Measurements from ENCODE around the gene CAMKK2. TPM values are rescaled to one million over a fixed set of nuclear protein-coding genes. Genes with fewer than 3 reads are reported as not detected.
A peak's percentile ranks its signal among the peaks of the same experiment; 100 is the strongest.

The CAMKK2 gene
- total and polyA plus RNA-seq, 2 of the 13 experiments (the other 11 are each of a cell fraction or from before 2014, with no cell fraction given) = 18.8 to 20.0 TPM

DNA sequence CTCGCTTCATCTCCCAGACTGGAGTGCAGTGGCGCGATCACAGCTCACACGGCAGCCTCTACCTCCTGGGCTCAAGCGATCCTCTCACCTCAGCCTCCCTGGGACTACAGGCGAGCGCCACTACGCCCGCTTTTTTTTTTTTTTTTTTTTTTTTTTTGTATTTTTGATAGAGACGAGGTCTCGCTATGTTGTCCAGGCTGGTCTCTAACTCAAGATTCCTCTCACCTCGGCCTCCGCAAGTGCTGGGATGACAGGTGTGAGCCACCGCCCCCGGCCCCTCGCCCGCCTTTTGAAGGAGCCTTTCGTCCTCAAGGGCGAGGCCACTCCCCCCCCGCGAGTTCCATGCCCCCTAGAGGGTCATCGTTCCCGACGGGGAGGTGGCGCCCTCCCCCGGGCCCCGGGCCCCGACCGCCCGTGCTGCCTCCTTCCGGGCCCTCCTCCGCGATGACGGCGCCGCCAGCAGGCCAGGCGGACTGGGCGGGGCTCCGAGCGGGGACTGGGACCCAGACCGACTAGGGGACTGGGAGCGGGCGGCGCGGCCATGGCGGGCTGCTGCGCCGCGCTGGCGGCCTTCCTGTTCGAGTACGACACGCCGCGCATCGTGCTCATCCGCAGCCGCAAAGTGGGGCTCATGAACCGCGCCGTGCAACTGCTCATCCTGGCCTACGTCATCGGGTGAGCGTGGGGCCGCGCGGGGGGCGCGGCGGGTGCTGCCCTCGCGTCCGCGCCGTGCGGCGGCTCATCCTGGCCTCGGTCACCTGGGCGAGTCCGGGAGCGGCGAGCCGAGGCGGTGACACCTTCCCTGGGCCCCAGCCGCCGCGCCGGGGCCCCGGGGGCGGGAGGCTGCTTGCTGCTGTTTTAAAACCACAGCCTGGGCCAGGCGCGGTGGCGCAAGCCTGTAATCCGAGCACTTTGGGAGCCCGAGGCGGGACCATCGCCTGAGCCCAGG lies 86.6 kb downstream of the CAMKK2 start, which contains the start of gene P2RX4 (continued):
- TF ChIP-seq, protein P1, sequence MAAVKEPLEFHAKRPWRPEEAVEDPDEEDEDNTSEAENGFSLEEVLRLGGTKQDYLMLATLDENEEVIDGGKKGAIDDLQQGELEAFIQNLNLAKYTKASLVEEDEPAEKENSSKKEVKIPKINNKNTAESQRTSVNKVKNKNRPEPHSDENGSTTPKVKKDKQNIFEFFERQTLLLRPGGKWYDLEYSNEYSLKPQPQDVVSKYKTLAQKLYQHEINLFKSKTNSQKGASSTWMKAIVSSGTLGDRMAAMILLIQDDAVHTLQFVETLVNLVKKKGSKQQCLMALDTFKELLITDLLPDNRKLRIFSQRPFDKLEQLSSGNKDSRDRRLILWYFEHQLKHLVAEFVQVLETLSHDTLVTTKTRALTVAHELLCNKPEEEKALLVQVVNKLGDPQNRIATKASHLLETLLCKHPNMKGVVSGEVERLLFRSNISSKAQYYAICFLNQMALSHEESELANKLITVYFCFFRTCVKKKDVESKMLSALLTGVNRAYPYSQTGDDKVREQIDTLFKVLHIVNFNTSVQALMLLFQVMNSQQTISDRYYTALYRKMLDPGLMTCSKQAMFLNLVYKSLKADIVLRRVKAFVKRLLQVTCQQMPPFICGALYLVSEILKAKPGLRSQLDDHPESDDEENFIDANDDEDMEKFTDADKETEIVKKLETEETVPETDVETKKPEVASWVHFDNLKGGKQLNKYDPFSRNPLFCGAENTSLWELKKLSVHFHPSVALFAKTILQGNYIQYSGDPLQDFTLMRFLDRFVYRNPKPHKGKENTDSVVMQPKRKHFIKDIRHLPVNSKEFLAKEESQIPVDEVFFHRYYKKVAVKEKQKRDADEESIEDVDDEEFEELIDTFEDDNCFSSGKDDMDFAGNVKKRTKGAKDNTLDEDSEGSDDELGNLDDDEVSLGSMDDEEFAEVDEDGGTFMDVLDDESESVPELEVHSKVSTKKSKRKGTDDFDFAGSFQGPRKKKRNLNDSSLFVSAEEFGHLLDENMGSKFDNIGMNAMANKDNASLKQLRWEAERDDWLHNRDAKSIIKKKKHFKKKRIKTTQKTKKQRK (IDR thresholded peaks at IDR 0.05; ENCODE audit: low read length) = no peak
- TF ChIP-seq, protein P2, sequence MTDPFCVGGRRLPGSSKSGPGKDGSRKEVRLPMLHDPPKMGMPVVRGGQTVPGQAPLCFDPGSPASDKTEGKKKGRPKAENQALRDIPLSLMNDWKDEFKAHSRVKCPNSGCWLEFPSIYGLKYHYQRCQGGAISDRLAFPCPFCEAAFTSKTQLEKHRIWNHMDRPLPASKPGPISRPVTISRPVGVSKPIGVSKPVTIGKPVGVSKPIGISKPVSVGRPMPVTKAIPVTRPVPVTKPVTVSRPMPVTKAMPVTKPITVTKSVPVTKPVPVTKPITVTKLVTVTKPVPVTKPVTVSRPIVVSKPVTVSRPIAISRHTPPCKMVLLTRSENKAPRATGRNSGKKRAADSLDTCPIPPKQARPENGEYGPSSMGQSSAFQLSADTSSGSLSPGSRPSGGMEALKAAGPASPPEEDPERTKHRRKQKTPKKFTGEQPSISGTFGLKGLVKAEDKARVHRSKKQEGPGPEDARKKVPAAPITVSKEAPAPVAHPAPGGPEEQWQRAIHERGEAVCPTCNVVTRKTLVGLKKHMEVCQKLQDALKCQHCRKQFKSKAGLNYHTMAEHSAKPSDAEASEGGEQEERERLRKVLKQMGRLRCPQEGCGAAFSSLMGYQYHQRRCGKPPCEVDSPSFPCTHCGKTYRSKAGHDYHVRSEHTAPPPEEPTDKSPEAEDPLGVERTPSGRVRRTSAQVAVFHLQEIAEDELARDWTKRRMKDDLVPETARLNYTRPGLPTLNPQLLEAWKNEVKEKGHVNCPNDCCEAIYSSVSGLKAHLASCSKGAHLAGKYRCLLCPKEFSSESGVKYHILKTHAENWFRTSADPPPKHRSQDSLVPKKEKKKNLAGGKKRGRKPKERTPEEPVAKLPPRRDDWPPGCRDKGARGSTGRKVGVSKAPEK (CRISPR knock-in tag; IDR thresholded peaks at IDR 0.05; ENCODE audit: borderline replicate concordance) = no peak
- TF ChIP-seq ZIK1 (CRISPR knock-in tag; IDR thresholded peaks at IDR 0.05; ENCODE audit: borderline replicate concordance, low read depth) (no peak; the same call in 1 of the 2 replicates), CHD2 (IDR thresholded peaks at IDR 0.05; ENCODE audit: low read depth, low read length) (no peak), EP300 (IDR thresholded peaks at IDR 0.05; ENCODE audit: low read depth in 2 of 2, low read length in 2 of 2) (no peak), EP300 (CRISPR knock-in tag; IDR thresholded peaks at IDR 0.05; ENCODE audit: borderline replicate concordance) (no peak; the same call in 1 of the 2 replicates), MYC (CRISPR knock-in tag; IDR thresholded peaks at IDR 0.05; ENCODE audit: borderline replicate concordance) (peak; percentile 75), ZNF766 (CRISPR knock-in tag; IDR thresholded peaks at IDR 0.05; ENCODE audit: borderline replicate concordance) (peak; percentile 87), CBX2 (IDR thresholded peaks at IDR 0.05; ENCODE audit: low read depth, low read length) (no peak), CBX2 (CRISPR knock-in tag; IDR thresholded peaks at IDR 0.05; ENCODE audit: low read depth) (peak; percentile 42; the same call in 1 of the 2 replicates), NCOR1 (IDR thresholded peaks at IDR 0.05; ENCODE audit: borderline replicate concordance, low read length) (no peak), ZFP82 (CRISPR knock-in tag; IDR thresholded peaks at IDR 0.05; ENCODE audit: borderline replicate concordance) (no peak), NONO (IDR thresholded peaks at IDR 0.05) (no peak), NONO (CRISPR knock-in tag; conservative IDR thresholded peaks at IDR 0.05) (peak; percentile 65), ZNF33B (CRISPR knock-in tag; IDR thresholded peaks at IDR 0.05) (0 out of 2 replicates have a peak, but pooled peaks have one; percentile 68)
- TF ChIP-seq, protein P3, sequence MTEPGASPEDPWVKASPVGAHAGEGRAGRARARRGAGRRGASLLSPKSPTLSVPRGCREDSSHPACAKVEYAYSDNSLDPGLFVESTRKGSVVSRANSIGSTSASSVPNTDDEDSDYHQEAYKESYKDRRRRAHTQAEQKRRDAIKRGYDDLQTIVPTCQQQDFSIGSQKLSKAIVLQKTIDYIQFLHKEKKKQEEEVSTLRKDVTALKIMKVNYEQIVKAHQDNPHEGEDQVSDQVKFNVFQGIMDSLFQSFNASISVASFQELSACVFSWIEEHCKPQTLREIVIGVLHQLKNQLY (CRISPR knock-in tag; IDR thresholded peaks at IDR 0.05) = no peak
- TF ChIP-seq, protein P4, sequence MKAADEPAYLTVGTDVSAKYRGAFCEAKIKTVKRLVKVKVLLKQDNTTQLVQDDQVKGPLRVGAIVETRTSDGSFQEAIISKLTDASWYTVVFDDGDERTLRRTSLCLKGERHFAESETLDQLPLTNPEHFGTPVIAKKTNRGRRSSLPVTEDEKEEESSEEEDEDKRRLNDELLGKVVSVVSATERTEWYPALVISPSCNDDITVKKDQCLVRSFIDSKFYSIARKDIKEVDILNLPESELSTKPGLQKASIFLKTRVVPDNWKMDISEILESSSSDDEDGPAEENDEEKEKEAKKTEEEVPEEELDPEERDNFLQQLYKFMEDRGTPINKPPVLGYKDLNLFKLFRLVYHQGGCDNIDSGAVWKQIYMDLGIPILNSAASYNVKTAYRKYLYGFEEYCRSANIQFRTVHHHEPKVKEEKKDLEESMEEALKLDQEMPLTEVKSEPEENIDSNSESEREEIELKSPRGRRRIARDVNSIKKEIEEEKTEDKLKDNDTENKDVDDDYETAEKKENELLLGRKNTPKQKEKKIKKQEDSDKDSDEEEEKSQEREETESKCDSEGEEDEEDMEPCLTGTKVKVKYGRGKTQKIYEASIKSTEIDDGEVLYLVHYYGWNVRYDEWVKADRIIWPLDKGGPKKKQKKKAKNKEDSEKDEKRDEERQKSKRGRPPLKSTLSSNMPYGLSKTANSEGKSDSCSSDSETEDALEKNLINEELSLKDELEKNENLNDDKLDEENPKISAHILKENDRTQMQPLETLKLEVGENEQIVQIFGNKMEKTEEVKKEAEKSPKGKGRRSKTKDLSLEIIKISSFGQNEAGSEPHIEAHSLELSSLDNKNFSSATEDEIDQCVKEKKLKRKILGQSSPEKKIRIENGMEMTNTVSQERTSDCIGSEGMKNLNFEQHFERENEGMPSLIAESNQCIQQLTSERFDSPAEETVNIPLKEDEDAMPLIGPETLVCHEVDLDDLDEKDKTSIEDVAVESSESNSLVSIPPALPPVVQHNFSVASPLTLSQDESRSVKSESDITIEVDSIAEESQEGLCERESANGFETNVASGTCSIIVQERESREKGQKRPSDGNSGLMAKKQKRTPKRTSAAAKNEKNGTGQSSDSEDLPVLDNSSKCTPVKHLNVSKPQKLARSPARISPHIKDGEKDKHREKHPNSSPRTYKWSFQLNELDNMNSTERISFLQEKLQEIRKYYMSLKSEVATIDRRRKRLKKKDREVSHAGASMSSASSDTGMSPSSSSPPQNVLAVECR (CRISPR knock-in tag; IDR thresholded peaks at IDR 0.05; ENCODE audit: borderline replicate concordance) = peak; percentile 86
